ENCODE measurements around the gene PLEKHG4. TPM values are rescaled to one million over a fixed set of nuclear protein-coding genes. Genes with fewer than 3 reads are reported as not detected.

The PLEKHG4 gene
- total RNA-seq, 2 experiments from 2014 or later: 22.7 to 24.6 TPM

- Mint-ChIP-seq H3K36me3 (peaks cover under 1% of the 10 kb centered on the region), H3K27ac (no peak overlapping the region), H3K9me3 (no peaks in the 10 kb centered on the region), H3K4me3 (no peak overlapping the region), H3K4me1 (ENCODE audit: low read depth) (peaks cover 3% of the 10 kb centered on the region), H3K27me3 (no peaks in the 10 kb centered on the region)
- no peak for DNase-seq
- intact Hi-C loops (cut with micrococcal nuclease): no loop called here
- ChIA-PET CTCF (no interaction called here), POLR2A (no interaction called here)
Observed at GRCh38 chr16:67270931-67271338, 8.4 kb upstream of the PLEKHG4 start.

- H3K27ac Mint-ChIP-seq: no peak overlapping the region
- no peak for DNase-seq
- POLR2A ChIA-PET: no interaction called here
- no peak overlapping the region for H3K4me3 Mint-ChIP-seq
- peaks cover 3% of the 10 kb centered on the region for H3K36me3 Mint-ChIP-seq
- peaks cover 5% of the 10 kb centered on the region for H3K4me1 Mint-ChIP-seq (ENCODE audit: low read depth)
- intact Hi-C loops (cut with micrococcal nuclease): no loop called here
- no peaks in the 10 kb centered on the region for H3K27me3 Mint-ChIP-seq
- CTCF ChIA-PET: no interaction called here
- H3K9me3 Mint-ChIP-seq: no peaks in the 10 kb centered on the region
Observed at GRCh38 chr16:67271446-67271845, 7.9 kb upstream of the PLEKHG4 start.

- H3K27me3 Mint-ChIP-seq: no peaks in the 10 kb centered on the region
- no peak overlapping the region for H3K4me3 Mint-ChIP-seq
- ChIA-PET CTCF (no interaction called here), POLR2A (no interaction called here)
- no peak for DNase-seq
- intact Hi-C loops (cut with micrococcal nuclease): no loop called here
- H3K9me3 Mint-ChIP-seq: no peaks in the 10 kb centered on the region
- H3K36me3 Mint-ChIP-seq: peaks cover 13% of the 10 kb centered on the region
- H3K27ac Mint-ChIP-seq: no peak overlapping the region
- H3K4me1 Mint-ChIP-seq (ENCODE audit: low read depth): peaks cover 20% of the 10 kb centered on the region
Observed at GRCh38 chr16:67275321-67275720, 4.0 kb upstream of the PLEKHG4 start.

GRCh38 chr16:67277294-67277998, 1.9 kb upstream of the PLEKHG4 start:
- Mint-ChIP-seq H3K27ac (peak overlapping the region; percentile 78), H3K9me3 (no peaks in the 10 kb centered on the region), H3K27me3 (no peaks in the 10 kb centered on the region), H3K4me1 (ENCODE audit: low read depth) (peaks cover 20% of the 10 kb centered on the region), H3K36me3 (peaks cover 13% of the 10 kb centered on the region), H3K4me3 (peak overlapping the region; percentile 86)
- ChIA-PET POLR2A (interaction anchor here (0.6 to 2.0 kb wide), 5 partner anchors 13 to 34 kb away, joined by 3 to 9 read pairs (median 3); no protein-coding TSS in a partner anchor), CTCF (interaction anchor here (0.9 to 2.8 kb wide), 10 partner anchors 17 to 122 kb away, joined by 3 to 15 read pairs (median 4); partner anchors contain the start of genes FHOD1 and SLC9A5)
- DNase-seq: peak; percentile 65
- intact Hi-C loops (cut with micrococcal nuclease): no loop called here

- Mint-ChIP-seq H3K27ac (peak overlapping the region; percentile 88), H3K36me3 (peaks cover 13% of the 10 kb centered on the region), H3K4me1 (ENCODE audit: low read depth) (peaks cover 20% of the 10 kb centered on the region), H3K9me3 (no peaks in the 10 kb centered on the region), H3K4me3 (peak overlapping the region; percentile 86), H3K27me3 (no peaks in the 10 kb centered on the region)
- ChIA-PET CTCF (interaction anchor here (0.6 to 2.8 kb wide), 29 partner anchors 9 to 203 kb away, joined by 3 to 15 read pairs (median 4); partner anchors contain the start of genes ATP6V0D1, FHOD1, SLC9A5 and TMEM208), POLR2A (interaction anchor here (1.0 to 2.0 kb wide), 4 partner anchors 14 to 34 kb away, joined by 4 to 9 read pairs (median 6); no protein-coding TSS in a partner anchor)
- no peak for DNase-seq
- intact Hi-C loops (cut with micrococcal nuclease): loop anchor here (2.0 kb wide), 2 partner anchors 31 to 121 kb away; partner anchors contain the start of gene FHOD1
Observed at GRCh38 chr16:67277999-67278772, 1.1 kb upstream of the PLEKHG4 start.

GRCh38 chr16:67278773-67279295, 498 bp upstream of the PLEKHG4 start:
- Mint-ChIP-seq H3K27me3 (no peaks in the 10 kb centered on the region), H3K36me3 (peaks cover 13% of the 10 kb centered on the region), H3K4me1 (ENCODE audit: low read depth) (peaks cover 20% of the 10 kb centered on the region), H3K9me3 (no peaks in the 10 kb centered on the region), H3K4me3 (peak overlapping the region; percentile 86), H3K27ac (peak overlapping the region; percentile 88)
- intact Hi-C loops (cut with micrococcal nuclease): loop anchor here (1.0 to 2.0 kb wide), 4 partner anchors 32 to 120 kb away; partner anchors contain the start of gene FHOD1
- POLR2A ChIA-PET: interaction anchor here (1.0 to 2.0 kb wide), 4 partner anchors 14 to 34 kb away, joined by 4 to 9 read pairs (median 6); no protein-coding TSS in a partner anchor
- CTCF ChIA-PET: interaction anchor here (0.6 to 2.8 kb wide), 24 partner anchors 10 to 265 kb away, joined by 3 to 15 read pairs (median 4); partner anchors contain the start of genes ATP6V0D1, FHOD1, SLC9A5 and TMEM208
- peak; percentile 73 for DNase-seq

- peak overlapping the region; percentile 49 for H3K4me3 Mint-ChIP-seq
- H3K36me3 Mint-ChIP-seq: peaks cover 13% of the 10 kb centered on the region
- ChIA-PET CTCF (interaction anchor here (0.5 to 1.9 kb wide), 5 partner anchors 58 to 167 kb away, joined by 3 to 9 read pairs (median 5); no protein-coding TSS in a partner anchor), POLR2A (no interaction called here)
- H3K4me1 Mint-ChIP-seq (ENCODE audit: low read depth): peaks cover 18% of the 10 kb centered on the region
- DNase-seq: no peak
- H3K9me3 Mint-ChIP-seq: no peaks in the 10 kb centered on the region
- intact Hi-C loops (cut with micrococcal nuclease): no loop called here
- no peak overlapping the region for H3K27ac Mint-ChIP-seq
- no peaks in the 10 kb centered on the region for H3K27me3 Mint-ChIP-seq
Observed at GRCh38 chr16:67280090-67281015, 1.0 kb downstream of the PLEKHG4 start.

GRCh38 chr16:67281536-67282446, 2.5 kb downstream of the PLEKHG4 start:
- DNase-seq: no peak
- CTCF ChIA-PET: interaction anchor here (0.6 to 1.9 kb wide), 8 partner anchors 12 to 184 kb away, joined by 3 to 9 read pairs (median 4); partner anchors contain the start of gene TPPP3
- Mint-ChIP-seq H3K27me3 (no peaks in the 10 kb centered on the region), H3K36me3 (peaks cover 7% of the 10 kb centered on the region), H3K9me3 (no peaks in the 10 kb centered on the region), H3K27ac (no peak overlapping the region), H3K4me1 (ENCODE audit: low read depth) (peaks cover 13% of the 10 kb centered on the region), H3K4me3 (no peak overlapping the region)
- POLR2A ChIA-PET: interaction anchor here (1.0 to 1.1 kb wide), 2 partner anchors 30 to 51 kb away, joined by 3 read pairs; no protein-coding TSS in a partner anchor
- intact Hi-C loops (cut with micrococcal nuclease): no loop called here

- Mint-ChIP-seq H3K4me1 (ENCODE audit: low read depth) (peaks cover 8% of the 10 kb centered on the region), H3K4me3 (no peak overlapping the region), H3K27me3 (no peaks in the 10 kb centered on the region), H3K9me3 (no peaks in the 10 kb centered on the region), H3K36me3 (peaks cover 3% of the 10 kb centered on the region), H3K27ac (no peak overlapping the region)
- CTCF ChIA-PET: interaction anchor here (1.0 to 1.9 kb wide), 6 partner anchors 22 to 184 kb away, joined by 3 to 5 read pairs (median 4); partner anchors contain the start of gene TPPP3
- POLR2A ChIA-PET: interaction anchor here (1.0 to 1.1 kb wide), 2 partner anchors 29 to 50 kb away, joined by 3 read pairs; no protein-coding TSS in a partner anchor
- intact Hi-C loops (cut with micrococcal nuclease): no loop called here
- DNase-seq: no peak
Observed at GRCh38 chr16:67282447-67282805, 3.1 kb downstream of the PLEKHG4 start.

- Mint-ChIP-seq H3K27me3 (no peaks in the 10 kb centered on the region), H3K9me3 (no peaks in the 10 kb centered on the region), H3K4me1 (ENCODE audit: low read depth) (peaks cover 3% of the 10 kb centered on the region), H3K4me3 (no peak overlapping the region), H3K27ac (no peak overlapping the region), H3K36me3 (no peaks in the 10 kb centered on the region)
- intact Hi-C loops (cut with micrococcal nuclease): no loop called here
- ChIA-PET CTCF (interaction anchor here (1.0 kb wide), 1 partner anchor 41 kb away, joined by 3 read pairs; no protein-coding TSS in a partner anchor), POLR2A (interaction anchor here (1.1 kb wide), 1 partner anchor 28 kb away, joined by 3 read pairs; no protein-coding TSS in a partner anchor)
- no peak for DNase-seq
Observed at GRCh38 chr16:67283039-67283825, 3.9 kb downstream of the PLEKHG4 start.
